DMS53 treated with DMSO at 0.1 percent for 48 hours (cell line): ENCODE data around the gene RPS6KA2.
A peak's percentile ranks its signal among the peaks of the same experiment; 100 is the strongest.
"Not testable (repeated sequence)": the region's sequence is repeated elsewhere in the genome, so short reads cannot be mapped to it uniquely, and the experiment has no call there.

ENCODE experiments used
- DNase-seq: peaks from one replicate; lab custom pipeline; 2025; ENCODE audit not compliant: unreplicated experiment; lab: John Stamatoyannopoulos, UW

The RPS6KA2 gene

DNA sequence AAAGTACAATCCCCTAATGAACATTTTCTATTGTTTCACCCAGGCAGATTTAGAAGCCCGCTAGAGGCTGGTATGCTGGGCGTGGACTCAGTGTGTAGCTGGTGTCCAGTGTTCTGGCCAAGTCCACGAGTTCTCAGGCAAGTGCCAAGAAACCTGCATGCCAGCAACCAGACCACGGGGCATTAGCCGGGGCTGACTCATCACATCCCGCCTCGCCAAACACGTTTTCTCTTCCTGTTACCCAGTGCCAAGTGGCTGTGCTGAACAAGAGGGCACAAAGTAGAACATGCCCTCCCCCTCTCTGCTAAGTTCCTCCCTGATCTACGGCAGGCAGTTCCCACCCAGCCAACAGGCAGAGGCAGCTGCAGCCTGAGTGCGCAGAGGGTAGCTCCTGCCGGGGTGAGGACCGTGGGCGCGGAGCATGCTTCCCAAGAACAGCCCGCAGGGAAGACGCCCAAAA lies 70.2 kb downstream of the RPS6KA2 start:
- DNase-seq: peak; percentile 76

DNA sequence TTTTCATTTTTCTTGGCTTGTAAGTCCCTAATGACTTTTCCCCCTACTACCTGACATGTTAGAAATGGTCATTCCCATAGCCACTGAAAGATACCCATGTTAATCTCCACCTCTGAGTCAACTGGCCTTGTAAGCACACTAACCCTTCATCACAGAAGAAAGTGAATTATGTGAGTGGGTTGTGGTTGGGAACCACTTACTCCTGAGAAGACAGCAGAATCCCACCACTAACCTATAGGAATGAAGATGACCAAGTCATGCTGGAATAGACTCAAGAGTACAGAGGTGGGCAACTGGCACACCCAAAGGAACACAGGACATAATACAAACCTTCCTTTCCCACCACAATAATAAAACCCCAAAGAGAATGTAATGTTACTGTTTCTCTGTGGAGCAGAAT lies 70.7 kb downstream of the RPS6KA2 start:
- DNase-seq: no peak

DNA sequence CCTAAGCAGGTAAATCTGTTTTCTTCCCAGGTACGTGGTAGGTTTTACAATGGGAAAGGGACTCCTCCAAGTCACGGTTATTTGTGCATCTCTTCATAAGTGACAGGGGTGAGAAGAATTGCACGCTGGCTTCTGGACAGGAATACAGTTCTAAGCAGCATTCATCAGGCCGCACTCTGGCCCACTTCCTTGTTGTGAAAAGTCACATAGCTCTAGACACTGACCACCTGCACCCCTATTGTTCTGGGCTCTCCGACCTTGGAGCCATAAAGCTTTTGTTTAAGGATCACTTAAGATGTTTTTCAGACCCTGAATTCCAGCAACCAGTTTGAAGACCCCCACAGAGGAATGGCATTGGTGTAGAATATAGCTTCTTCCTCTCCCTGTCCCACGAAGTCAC lies 72.0 kb downstream of the RPS6KA2 start:
- no peak for DNase-seq

DNA sequence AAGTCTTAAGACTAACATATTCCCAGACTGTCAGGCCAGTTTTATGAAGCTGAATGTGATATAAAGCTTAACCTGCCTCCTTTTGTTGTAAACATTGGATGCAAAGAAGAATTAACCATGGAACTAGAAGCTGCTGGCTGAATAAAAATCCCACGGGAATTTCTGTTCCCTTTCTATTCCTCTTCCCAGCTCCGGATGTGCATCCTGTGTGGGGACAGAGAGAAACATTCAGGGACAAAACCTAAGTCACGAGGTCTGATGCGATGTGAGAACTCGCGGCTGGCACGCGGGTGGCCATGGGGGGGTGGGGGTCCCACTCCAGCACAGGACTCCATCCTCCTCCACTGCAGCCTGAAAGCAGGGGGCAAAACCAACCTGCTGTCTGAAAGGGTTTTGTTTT lies 72.7 kb downstream of the RPS6KA2 start:
- DNase-seq: no peak

DNA sequence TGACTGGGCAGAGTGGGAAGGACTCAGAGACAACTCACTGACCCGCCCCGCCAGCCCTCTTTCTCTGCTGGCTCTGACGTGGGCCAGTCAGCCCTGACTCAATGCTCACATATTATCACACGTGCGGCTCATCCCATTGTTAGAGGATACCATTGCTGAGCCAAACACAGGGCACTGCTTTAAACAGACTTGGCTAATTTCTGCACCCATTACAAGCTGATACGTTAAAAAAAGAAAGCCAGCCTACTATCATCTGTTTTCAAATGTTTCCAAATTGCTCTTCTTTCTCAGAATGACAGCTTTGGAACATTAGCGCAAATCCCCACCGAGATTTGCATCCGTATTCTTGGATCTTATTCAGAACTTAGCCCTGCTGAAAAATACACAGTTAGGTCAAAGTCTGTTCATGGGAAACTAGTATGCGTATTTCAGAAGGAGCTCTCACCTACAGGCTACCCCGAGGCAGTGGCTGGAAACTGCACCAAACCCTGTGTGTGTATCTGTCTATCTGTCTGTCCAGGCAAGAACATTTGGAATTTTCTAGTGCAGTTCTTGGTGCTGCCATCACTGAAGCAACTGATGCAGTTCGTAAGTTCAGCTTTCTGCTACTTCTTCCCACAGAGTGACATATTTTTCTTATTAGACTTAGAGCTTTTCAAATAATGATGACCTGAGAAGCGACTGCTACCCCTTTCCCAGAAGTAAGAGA lies 73.3 kb downstream of the RPS6KA2 start:
- no peak for DNase-seq

DNA sequence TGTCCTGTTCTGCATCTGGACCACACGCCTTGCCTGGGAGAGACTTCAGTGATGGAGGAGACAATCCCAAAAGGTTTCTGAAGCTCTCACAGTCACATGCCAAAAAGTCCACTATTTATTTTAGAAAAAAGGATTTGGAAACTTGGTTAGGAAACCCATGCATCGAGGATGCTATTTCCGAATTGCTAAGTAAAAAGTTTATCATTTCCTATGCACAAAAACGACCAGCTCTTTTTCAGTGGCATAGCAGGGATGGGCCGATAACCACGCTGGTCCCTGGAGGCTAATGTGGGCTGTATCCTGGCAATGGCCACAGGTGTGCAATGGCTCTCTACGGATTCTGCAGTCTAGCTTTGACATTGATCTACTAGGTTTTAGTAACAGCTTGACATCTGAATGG lies 74.5 kb downstream of the RPS6KA2 start:
- DNase-seq: no peak

DNA sequence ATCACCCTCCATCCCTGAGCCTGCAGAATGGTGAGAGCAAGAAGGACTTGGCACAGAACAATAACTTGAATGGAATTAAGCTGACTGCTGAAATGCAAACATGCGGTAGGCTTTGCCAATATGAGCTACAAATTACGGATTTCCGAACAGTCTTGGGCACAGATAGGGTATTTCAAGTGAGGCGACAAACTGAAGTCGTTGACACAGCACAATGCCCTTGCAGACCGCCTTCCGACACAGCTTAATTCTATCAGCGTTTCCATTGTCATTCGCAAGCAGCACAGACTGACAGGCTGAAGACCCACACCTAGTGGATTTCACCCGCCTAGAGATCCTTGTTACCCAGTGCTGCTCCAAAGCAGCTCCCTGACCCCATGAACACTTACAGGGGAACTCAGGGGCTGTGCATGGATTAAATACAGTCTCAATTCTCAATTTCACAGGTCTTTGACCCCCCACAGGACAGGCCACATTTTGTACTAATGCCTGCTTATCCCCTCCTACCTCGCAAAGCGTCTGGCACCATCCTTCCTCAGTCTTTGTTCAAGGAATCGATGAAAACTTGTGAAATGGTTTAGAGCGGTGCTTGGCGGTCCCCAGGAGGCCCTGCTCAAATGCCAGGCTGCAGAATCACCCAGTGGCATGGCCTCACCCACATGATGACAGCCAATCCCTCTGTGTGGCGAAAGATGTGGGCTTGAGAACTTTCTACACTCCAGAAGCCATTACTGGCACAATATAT lies 75.1 kb downstream of the RPS6KA2 start:
- no peak for DNase-seq

DNA sequence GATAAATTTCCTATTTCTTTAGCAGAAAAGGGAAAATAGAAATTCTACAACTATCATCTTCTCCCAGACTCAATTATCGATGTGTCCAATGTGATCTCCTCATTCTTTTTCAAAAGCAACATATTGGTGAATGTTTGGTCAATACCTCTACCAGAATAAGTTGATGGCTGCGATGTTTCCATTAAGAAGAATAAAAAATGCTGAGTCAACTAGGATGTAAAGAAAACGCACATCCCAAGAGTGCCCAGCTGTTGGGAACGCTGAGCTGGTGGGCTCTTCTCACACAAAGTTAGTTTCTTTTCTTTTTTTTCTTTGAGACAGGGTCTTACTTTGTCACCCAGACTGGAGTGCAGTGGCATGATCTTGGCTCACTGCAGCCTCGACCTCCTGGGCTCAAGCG lies 80.4 kb downstream of the RPS6KA2 start:
- DNase-seq: no peak

DNA sequence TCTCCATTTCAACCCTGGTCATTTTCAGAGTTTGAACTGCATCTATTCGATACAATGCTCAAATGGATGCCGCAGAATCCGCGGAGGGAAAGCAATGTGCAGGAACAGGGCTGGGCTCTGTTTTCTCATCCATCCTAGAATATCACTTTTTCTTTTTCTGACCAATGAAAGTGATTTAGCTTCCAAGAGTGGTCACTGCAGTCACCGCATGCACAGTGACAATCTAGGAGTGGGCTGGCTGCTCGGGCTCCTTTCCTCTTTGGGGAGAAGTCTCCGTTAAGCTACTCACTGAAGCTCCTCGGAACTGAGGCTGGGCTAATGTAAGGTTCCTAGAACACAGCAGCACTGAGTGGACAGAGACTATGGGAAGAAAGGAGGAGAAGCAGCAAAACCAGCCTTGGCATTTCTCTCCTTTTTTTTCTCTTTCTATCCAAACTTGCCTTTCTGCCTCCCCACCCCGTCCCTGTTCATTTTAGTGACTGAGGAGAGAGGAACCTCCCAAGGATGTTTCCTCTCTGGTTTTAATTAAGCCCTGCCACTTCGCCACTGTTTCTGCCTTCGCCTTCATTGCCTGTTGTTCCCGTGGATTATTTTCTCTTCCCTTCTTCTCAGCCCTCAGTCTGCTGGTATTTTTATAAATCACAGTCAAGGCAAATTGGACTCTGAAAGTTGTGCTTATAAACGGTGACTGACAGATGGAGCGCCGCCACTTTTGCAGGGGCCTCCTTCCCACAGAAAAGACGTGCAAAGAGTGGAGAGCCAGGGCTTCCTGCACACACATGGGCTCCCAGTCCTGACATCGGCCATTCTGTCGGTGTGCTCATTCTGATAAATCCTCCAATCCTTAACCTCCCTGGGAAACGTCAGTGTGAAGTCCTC lies 81.7 kb downstream of the RPS6KA2 start:
- DNase-seq: no peak

DNA sequence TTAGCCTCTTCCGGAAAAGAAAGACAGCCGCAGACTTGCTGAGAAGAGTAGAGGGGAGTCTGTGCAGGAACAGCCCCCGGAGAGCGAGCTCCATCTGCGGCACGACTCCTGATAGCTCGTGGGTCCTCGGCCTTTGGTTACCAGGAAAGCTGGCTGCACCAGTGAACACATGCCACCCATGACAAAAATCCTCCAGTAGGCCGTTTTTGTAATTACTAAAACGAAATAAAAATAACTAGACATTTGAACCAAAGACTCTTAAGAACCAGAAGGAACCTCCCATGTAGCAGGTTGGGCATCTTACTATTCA lies 82.8 kb downstream of the RPS6KA2 start:
- DNase-seq: no peak

DNA sequence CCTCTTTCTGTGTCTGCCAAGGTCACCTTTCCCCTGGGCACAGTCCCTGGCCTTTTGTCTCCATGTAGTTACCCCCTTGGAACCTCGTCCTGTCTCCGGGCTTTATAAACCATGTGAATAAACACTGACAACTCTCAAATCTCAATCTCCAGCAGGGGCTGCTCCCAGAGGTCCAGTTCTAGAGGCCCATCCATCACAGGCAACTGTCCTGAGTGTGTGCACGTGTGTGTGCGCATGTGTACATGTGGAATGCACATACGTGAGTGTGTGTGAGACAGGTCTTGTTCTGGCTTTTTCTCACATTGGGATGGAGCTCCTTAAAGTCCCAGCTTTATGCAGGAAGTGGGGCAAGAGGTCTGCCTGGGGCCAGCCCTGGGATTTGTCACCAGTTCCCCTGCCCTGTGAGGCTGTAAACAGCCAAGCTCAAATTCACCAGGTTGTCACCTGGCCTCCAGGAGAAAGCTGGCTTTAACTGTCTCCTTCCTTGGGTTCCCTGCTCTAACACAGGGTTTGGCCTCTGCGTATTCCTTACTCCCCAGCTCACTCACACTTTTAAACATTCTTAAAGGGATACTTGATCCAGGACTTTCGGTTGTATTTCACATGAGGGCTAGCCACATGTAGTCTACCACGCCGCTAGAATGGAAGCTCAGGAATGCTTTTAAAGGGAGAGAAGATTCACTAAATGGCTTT lies 83.3 kb downstream of the RPS6KA2 start:
- no peak for DNase-seq

DNA sequence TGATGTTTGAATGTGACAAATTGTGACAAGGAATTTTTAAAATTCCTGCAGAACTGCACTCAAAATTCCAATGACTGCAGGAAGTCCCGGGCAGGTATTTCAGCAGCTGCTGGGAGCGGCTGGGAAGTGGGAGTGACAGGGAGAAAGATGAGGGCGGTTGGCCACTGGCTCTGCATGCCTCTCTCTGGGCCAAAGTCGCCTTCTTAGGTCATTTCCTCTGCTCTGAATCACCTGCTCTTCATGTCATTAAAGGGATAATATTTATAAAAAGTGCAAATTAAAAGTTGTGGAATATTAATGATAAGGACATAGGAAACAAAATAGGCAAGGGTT lies 84.5 kb downstream of the RPS6KA2 start:
- no peak for DNase-seq

DNA sequence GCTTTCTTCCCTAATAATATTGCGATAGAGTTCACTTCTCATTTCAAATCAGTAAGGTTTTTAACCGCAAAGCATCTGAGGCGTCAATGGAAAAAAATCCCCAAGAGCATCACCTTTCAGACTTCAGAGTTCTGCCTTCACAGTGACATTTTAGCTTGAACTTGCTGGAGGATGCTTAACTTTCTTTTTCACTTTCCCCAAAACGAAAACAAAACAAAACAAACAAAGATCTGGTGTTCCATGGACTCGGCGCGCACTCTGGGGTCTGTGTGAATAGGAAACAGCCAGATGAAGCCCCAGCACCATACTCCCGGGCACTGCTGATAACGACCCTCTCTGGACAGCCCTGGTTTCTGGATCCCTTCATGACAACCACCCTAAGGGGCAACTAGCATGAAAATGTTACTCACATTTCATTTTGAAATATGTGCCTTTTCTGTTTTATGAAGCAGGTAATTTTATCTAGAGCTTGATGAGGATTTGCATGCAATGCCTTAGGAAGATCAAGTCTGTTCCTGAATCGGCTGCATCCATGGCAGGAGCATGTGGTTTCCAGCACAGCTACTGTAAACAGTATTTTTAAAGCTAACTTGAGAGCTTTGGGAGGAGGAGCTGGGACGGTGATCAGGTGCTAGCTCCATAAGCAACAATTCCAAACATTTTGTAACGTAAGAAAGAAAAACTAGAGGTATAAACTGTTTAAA lies 85.0 kb downstream of the RPS6KA2 start:
- no peak for DNase-seq

DNA sequence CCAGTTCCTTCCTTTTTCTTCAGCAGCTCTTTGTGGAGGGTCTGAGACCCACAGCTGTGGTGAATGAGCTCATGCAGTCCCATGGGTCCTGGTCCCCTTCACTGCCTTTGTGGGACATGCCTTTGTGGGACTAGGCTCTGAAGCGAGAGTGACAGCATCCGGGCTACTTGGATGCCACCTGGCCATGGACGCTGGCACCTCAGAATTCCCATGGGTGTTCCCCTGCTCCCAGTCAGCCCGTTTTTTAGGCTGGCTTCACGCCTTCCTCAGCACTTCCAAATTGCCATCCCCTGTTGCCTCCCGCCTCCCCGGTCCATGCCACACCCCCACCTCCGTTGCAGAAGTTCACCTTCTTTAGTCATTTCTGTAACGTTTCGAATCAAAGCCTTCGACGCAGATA lies 85.7 kb downstream of the RPS6KA2 start:
- no peak for DNase-seq

DNA sequence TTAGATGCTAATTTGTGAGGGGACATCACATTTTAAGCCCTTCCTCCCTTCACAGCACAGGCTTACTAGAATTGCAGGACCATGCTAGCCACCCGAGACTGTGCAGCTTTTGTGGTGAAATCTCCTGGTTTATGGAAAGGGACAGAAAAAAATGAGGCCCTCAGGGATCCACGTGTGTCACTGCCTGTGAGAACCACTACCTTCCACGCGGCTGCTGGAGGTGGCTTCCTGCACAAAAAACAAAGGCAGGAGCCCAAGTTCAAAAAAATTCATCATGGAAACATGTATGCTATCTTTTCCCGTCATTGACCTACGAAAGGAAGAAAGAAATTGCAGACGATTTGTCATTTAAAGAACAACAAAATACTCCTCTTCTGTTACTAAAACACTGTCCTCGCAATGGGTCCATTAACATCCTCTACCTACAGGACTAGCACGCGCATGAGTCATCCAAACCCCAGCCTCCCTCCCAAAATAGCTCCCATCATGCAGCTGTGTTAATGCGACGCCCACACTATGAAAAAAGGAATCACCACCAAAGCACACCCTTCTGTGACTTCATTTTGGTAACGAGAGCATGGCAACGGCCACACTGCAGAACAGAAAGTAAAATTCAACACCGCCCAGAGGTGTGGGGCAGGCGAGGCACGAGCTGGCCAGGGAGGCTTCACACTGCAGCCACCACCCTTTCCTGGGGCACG lies 86.3 kb downstream of the RPS6KA2 start:
- no peak for DNase-seq

DNA sequence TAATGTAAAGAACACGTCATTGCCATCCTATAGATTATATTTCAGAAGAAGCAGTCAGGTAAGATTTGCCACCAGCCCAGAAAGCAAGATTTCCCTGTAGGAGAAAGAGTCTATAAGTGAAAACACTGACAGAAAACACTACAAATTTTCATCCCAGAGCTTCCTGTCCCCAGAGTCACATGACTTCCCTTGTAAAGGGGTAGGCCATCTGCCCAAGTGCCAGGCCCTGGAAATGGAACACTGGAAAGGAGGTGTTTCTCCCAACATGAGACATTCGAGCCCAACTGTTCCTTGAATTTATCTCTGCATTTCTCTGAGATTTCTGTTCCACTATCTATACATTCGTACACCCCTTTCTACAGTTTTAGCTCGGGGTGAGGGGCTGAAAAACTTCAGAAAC lies 87.5 kb downstream of the RPS6KA2 start:
- no peak for DNase-seq

DNA sequence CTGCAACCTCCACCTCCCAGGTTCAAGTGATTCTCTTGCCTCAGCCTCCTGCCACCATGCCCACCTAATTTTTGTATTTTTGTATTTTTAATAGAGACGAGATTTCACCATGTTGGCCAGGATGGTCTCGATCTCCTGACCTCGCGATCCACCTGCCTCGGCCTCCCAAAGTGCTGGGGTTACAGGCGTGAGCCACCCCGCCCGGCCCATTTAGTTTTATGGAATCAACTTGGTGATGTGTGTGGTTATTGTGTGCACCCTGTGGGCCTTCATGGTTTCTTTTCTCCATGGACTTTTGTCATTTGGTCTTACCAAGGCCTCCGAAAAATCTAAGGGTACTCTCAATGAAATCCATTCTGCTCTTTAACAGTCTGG lies 88.1 kb downstream of the RPS6KA2 start:
- DNase-seq: not testable (repeated sequence)

DNA sequence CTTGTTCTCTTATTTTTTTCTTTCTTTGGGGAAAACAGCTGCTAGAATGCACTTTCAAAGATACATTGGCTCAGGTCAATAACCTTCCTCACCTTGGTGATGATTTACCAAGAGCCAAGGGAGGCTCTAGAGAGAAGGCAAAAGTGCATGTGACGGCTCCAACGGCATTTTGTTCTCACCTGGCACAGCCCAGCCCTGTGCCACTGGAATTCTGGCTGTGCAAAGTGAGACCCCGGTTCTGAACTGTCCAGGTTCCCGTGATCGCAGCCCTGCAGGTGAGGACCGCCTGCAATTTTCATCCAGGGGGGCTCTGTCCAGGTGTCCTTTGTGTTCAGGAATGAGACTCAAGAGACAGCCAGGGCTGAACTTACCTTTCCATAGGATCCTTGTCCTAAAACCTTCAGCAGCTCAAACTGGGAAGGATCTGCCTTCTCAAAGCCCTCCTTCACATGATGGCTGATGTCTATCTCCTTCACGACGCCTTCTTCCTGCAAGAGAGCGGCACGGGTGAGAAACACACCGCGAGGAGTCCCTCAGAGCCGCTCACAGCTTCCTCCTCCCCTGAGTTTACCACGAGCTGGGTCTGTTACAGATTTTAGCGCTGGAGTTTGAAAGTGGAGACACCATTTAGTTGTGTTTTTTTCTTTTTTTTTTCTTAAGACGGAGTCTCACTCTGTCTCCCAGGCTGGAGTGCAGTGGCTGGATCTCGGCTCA lies 88.6 kb downstream of the RPS6KA2 start:
- no peak for DNase-seq

DNA sequence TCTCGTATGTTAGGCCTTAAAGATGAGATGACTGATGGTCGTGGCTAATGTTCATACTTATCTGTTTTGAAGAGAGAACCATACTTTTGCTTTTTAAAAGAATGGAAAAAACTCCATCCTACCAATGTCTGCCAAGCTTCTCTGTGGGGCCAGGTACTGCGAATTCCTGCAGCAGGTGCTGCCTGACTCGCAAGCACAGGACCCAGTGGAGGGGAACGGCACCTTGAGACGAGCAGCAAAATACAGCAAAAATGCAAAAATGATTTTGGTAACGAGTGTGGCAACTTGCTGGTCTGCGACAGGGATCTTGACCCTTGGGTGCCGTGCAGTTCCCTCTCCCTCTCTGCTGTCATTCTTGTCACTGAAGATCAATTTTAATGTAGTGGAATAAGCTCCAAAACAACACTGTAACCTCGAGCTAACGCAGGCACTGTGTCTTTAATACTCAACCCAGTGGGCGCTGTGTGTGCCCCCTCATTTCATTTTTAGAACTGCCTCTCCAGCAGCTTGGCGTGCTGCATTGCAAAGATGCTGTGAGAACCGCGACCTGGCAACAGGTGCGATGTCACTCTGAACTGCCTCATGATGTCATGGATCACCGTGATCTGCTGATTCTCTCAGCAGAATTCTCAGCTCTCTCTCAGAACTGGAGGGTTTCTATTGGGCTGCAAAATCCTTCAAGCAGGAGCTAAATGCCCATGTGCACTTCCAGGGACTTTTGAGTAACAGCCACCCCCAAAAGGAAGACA lies 92.2 kb downstream of the RPS6KA2 start:
- no peak for DNase-seq
